Measurements from ENCODE around the gene SLFNL1.

SLFNL1 gene

DNA sequence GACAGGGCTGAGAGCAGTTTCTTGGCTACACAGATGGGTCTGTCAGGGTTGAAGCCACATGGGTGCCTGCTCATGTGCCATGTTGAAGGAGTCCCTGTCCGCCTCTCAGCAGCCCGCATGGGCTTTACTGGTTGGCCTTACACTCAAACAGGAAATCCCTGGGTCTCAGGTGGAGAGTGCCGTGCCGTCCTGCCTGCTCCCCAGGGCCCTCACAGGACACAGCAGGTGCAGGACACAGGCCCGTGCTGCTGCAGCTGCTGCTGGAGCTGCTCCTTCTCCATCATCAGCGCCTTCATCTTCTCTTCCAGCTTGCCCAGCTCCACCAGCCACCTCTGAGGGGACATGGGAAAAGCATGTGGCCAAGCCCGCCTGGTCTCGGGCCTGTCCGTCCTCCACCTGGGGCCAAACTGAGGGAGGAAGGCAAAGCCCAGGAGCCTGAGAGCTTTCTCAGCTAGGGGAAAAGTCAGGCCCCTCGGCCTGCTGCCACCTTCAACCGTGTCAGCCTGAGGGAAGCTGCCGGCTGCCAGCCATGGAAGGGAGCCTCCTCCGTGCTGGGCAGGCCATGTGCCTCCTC is 5.5 kb downstream of the SLFNL1 start:
- H4K20me1 ChIP-seq (ENCODE audit: insufficient read depth): no peaks in the 10 kb centered on the region
- no peak overlapping the region for H3K9ac ChIP-seq
- H3K27ac ChIP-seq: no peak overlapping the region
- no peaks in the 10 kb centered on the region for H3K4me1 ChIP-seq (ENCODE audit: low read depth, poor library complexity, severe bottlenecking)
- H3K27me3 ChIP-seq (ENCODE audit: insufficient read depth, low read depth): no peaks in the 10 kb centered on the region
- TF ChIP-seq, protein P1, sequence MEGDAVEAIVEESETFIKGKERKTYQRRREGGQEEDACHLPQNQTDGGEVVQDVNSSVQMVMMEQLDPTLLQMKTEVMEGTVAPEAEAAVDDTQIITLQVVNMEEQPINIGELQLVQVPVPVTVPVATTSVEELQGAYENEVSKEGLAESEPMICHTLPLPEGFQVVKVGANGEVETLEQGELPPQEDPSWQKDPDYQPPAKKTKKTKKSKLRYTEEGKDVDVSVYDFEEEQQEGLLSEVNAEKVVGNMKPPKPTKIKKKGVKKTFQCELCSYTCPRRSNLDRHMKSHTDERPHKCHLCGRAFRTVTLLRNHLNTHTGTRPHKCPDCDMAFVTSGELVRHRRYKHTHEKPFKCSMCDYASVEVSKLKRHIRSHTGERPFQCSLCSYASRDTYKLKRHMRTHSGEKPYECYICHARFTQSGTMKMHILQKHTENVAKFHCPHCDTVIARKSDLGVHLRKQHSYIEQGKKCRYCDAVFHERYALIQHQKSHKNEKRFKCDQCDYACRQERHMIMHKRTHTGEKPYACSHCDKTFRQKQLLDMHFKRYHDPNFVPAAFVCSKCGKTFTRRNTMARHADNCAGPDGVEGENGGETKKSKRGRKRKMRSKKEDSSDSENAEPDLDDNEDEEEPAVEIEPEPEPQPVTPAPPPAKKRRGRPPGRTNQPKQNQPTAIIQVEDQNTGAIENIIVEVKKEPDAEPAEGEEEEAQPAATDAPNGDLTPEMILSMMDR (conservative IDR thresholded peaks at IDR 0.05; ENCODE audit: low read depth, low read length): no peak
- H2AFZ ChIP-seq (ENCODE audit: low read depth): no peak overlapping the region
- no peak overlapping the region for H3K4me2 ChIP-seq
- H3K79me2 ChIP-seq (ENCODE audit: insufficient read depth, low read depth): no peaks in the 10 kb centered on the region
- H3K4me3 ChIP-seq (IDR thresholded peaks at IDR 0.05; ENCODE audit: insufficient read depth, low read depth, low read length): no peak overlapping the region
- H3K36me3 ChIP-seq (ENCODE audit: insufficient read depth): peaks cover 5% of the 10 kb centered on the region; the same call in 1 of the 2 replicates

DNA sequence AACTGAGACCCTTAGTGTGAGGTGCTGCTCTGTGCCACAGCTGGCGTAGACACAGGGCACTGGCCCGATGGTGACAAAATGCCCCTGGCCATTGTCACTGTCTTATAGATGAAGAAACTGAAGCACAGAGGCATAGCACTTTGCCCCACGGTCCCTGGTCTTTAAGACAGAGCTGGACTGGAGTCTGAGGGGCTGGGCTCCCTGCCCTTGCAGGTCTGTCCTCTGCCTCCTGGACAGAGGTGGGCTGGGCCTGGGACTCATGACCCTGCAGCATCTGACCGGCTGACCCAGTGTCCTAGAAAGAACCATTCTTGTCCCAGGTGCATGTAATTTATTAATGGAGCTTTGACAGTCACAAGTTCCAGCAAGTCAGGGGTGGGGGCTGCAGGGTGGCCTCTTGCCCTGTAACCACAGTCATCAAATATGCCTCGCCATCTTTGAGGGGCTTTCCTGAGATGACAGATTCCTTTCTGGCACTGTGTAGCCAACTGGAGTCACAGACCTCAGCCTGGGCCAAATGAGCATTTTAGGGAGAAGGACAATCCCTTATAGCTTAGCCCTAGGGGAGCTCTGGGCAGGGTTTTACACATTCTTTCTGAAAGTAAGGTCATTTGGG is 6.1 kb downstream of the SLFNL1 start:
- TF ChIP-seq, protein P1 (conservative IDR thresholded peaks at IDR 0.05; ENCODE audit: low read depth, low read length): no peak
- Histone ChIP-seq H3K36me3 (ENCODE audit: insufficient read depth) (peaks cover 5% of the 10 kb centered on the region; the same call in 1 of the 2 replicates), H2AFZ (ENCODE audit: low read depth) (no peak overlapping the region), H3K27me3 (ENCODE audit: insufficient read depth, low read depth) (no peaks in the 10 kb centered on the region), H3K4me2 (no peak overlapping the region), H3K4me3 (IDR thresholded peaks at IDR 0.05; ENCODE audit: insufficient read depth, low read depth, low read length) (no peak overlapping the region), H3K79me2 (ENCODE audit: insufficient read depth, low read depth) (no peaks in the 10 kb centered on the region), H4K20me1 (ENCODE audit: insufficient read depth) (no peaks in the 10 kb centered on the region), H3K27ac (no peak overlapping the region), H3K9ac (no peak overlapping the region), H3K4me1 (ENCODE audit: low read depth, poor library complexity, severe bottlenecking) (no peaks in the 10 kb centered on the region)

DNA sequence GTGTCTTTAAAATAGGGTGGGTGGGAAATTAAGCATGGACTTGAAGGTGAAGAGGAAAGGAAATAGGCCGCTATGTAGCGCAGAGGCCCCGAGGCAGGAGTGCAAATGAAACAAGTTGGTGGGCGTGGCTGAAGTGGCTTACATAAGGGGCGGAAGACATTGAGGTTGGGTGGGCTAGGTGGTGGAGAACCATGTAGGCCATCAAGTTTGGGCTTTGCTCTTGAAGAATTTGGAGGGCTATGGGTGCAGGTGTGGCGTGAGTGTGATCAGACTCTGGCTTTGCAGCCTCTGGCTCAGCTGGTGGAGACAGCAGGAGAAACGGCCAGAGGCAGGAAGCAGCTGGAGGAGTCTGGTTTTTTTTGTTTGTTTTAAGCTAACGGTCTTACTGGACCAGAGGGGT is 6.7 kb downstream of the SLFNL1 start:
- Histone ChIP-seq H3K9ac (no peak overlapping the region), H3K4me2 (no peak overlapping the region)

DNA sequence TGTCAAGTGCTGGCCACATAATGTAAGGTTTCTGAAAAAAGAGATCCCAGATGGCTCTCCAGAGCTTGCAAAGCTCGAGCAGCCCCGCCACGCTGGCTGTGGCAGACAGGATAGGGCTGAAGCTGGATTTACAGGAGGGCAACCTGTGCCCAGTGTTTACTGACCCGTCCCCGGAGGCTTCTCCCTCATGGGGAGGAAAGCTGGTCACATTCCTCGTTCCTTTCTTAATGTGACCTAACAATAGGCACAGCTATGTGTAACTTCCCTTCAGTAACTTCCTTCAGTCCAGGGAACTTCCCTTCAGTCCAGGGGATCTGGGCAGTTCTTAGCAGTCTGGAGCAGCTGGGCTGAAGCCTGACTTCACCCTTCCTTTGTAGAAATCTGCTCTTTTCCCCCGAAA is 7.7 kb downstream of the SLFNL1 start:
- TF ChIP-seq, protein P1 (conservative IDR thresholded peaks at IDR 0.05; ENCODE audit: low read depth, low read length): no peak
- Histone ChIP-seq H3K27ac (no peak overlapping the region), H3K4me3 (IDR thresholded peaks at IDR 0.05; ENCODE audit: insufficient read depth, low read depth, low read length) (no peak overlapping the region), H3K4me2 (no peak overlapping the region), H3K9ac (no peak overlapping the region), H2AFZ (ENCODE audit: low read depth) (no peak overlapping the region), H3K27me3 (ENCODE audit: insufficient read depth, low read depth) (no peaks in the 10 kb centered on the region), H3K79me2 (ENCODE audit: insufficient read depth, low read depth) (no peaks in the 10 kb centered on the region), H3K36me3 (ENCODE audit: insufficient read depth) (peaks cover 15% of the 10 kb centered on the region; the same call in 1 of the 2 replicates), H3K4me1 (ENCODE audit: low read depth, poor library complexity, severe bottlenecking) (no peaks in the 10 kb centered on the region), H4K20me1 (ENCODE audit: insufficient read depth) (no peaks in the 10 kb centered on the region)

More for the DNA sequence above, 6.7 kb downstream of the SLFNL1 start:
- TF ChIP-seq, protein P1 (conservative IDR thresholded peaks at IDR 0.05; ENCODE audit: low read depth, low read length): no peak
- Histone ChIP-seq H3K4me3 (IDR thresholded peaks at IDR 0.05; ENCODE audit: insufficient read depth, low read depth, low read length) (no peak overlapping the region), H2AFZ (ENCODE audit: low read depth) (no peak overlapping the region), H4K20me1 (ENCODE audit: insufficient read depth) (no peaks in the 10 kb centered on the region), H3K4me1 (ENCODE audit: low read depth, poor library complexity, severe bottlenecking) (no peaks in the 10 kb centered on the region), H3K27me3 (ENCODE audit: insufficient read depth, low read depth) (no peaks in the 10 kb centered on the region), H3K79me2 (ENCODE audit: insufficient read depth, low read depth) (no peaks in the 10 kb centered on the region), H3K27ac (no peak overlapping the region), H3K36me3 (ENCODE audit: insufficient read depth) (peaks cover 5% of the 10 kb centered on the region; the same call in 1 of the 2 replicates)
